ENCODE results near the gene CPSF4. TPM values are rescaled to one million over a fixed set of nuclear protein-coding genes. Genes with fewer than 3 reads are reported as not detected.
A peak's percentile ranks its signal among the peaks of the same experiment; 100 is the strongest.

CPSF4 gene
- total RNA-seq, 1 experiment from 2014 or later, result 37.2 TPM

DNA sequence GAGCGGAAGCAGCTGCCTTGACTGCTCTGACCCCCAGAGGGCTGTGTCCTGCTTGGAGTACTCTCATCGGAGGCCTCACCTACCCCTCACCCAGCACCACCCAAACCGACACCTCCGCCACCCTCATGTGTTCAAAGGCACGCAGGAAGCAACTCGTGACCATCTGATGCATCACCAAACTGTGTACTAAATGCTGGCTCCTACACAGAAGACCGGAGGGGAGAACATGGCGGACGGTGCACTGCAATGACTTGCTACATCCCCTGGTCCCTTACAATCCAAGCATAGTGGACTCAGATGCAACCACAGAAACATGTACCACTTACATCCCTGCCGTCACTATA is 33.8 kb upstream of the CPSF4 start:
- intact Hi-C loops (cut with micrococcal nuclease; ENCODE audit: unreplicated experiment), result no loop called here
- Mint-ChIP-seq H3K27ac (ENCODE audit: unreplicated experiment) (no peak overlapping the region), H3K27me3 (ENCODE audit: unreplicated experiment) (no peaks in the 10 kb centered on the region), H3K4me1 (ENCODE audit: low read depth, unreplicated experiment) (no peaks in the 10 kb centered on the region), H3K9me3 (ENCODE audit: low read depth, unreplicated experiment) (no peaks in the 10 kb centered on the region), H3K4me3 (ENCODE audit: low read depth, unreplicated experiment) (no peak overlapping the region), H3K36me3 (ENCODE audit: insufficient read depth, unreplicated experiment) (peaks cover 66% of the 10 kb centered on the region)
- CTCF ChIA-PET, result interaction anchor here (0.7 kb wide), 2 partner anchors 39 to 88 kb away, joined by 4 read pairs; no protein-coding TSS in a partner anchor
- DNase-seq, result no peak
- no TSS peak for BruUV-seq (replicated peaks)
- TF ChIP-seq, protein P1, sequence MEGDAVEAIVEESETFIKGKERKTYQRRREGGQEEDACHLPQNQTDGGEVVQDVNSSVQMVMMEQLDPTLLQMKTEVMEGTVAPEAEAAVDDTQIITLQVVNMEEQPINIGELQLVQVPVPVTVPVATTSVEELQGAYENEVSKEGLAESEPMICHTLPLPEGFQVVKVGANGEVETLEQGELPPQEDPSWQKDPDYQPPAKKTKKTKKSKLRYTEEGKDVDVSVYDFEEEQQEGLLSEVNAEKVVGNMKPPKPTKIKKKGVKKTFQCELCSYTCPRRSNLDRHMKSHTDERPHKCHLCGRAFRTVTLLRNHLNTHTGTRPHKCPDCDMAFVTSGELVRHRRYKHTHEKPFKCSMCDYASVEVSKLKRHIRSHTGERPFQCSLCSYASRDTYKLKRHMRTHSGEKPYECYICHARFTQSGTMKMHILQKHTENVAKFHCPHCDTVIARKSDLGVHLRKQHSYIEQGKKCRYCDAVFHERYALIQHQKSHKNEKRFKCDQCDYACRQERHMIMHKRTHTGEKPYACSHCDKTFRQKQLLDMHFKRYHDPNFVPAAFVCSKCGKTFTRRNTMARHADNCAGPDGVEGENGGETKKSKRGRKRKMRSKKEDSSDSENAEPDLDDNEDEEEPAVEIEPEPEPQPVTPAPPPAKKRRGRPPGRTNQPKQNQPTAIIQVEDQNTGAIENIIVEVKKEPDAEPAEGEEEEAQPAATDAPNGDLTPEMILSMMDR (IDR thresholded peaks at IDR 0.05; ENCODE audit: unreplicated experiment), result no peak

DNA sequence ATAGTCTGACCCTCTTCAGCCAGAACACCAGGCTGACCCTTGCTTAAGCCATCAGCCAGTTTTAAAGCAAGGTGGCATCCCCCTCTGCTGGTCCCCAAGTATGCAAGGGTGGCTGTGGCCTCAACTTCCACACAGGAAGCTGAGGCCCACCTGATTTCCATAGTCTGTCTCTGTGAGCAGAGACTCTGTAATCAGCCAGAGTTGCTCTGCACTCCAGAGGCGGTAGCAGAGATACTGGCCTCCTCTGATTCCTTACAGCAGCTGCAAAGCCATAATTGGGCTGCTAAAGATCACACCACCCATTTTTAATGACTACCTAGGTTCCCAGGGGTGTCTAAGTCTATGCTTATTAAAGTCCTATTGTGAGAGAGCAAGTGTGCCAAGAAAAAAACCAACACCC is 32.2 kb upstream of the CPSF4 start:
- Mint-ChIP-seq H3K4me3 (ENCODE audit: low read depth, unreplicated experiment) (no peak overlapping the region), H3K9me3 (ENCODE audit: low read depth, unreplicated experiment) (no peaks in the 10 kb centered on the region), H3K27ac (ENCODE audit: unreplicated experiment) (no peak overlapping the region), H3K36me3 (ENCODE audit: insufficient read depth, unreplicated experiment) (peaks cover 61% of the 10 kb centered on the region), H3K27me3 (ENCODE audit: unreplicated experiment) (no peaks in the 10 kb centered on the region), H3K4me1 (ENCODE audit: low read depth, unreplicated experiment) (peaks cover 5% of the 10 kb centered on the region)
- TF ChIP-seq, protein P1 (IDR thresholded peaks at IDR 0.05; ENCODE audit: unreplicated experiment), result no peak
- no TSS peak for BruUV-seq (replicated peaks)
- CTCF ChIA-PET, result no interaction called here
- no peak for DNase-seq
- intact Hi-C loops (cut with micrococcal nuclease; ENCODE audit: unreplicated experiment), result no loop called here

DNA sequence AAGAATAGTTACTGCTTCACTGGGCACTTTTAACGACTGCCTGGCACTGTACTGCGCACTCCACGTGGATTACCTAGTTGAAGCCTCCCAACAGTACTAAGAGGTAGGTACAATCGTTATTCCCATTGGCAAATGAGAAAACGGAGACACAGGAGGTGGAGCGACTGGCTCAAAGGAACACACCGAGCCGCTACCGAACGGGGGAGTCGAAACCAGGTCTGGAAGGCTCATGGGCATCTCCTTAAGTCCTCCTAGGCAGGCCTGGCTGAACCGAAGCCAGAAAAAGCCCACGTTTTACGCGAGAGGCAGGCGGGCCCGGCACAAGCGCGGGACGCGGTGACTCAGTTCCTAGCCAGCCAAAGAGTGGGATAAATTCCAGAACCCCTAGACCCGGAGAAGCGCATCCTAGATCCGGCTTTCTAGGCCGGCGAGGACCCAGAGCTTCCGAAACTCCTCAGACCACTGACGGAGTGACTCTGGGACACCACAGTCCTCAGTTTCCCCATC is 30.8 kb upstream of the CPSF4 start:
- peak; percentile 10 for DNase-seq
- Mint-ChIP-seq H3K4me1 (ENCODE audit: low read depth, unreplicated experiment) (peaks cover 5% of the 10 kb centered on the region), H3K27ac (ENCODE audit: unreplicated experiment) (peak overlapping the region; percentile 89), H3K4me3 (ENCODE audit: low read depth, unreplicated experiment) (peak overlapping the region; percentile 92), H3K36me3 (ENCODE audit: insufficient read depth, unreplicated experiment) (peaks cover 64% of the 10 kb centered on the region), H3K27me3 (ENCODE audit: unreplicated experiment) (no peaks in the 10 kb centered on the region), H3K9me3 (ENCODE audit: low read depth, unreplicated experiment) (no peaks in the 10 kb centered on the region)
- intact Hi-C loops (cut with micrococcal nuclease; ENCODE audit: unreplicated experiment), result no loop called here
- CTCF ChIA-PET, result interaction anchor here (0.6 to 1.2 kb wide), 2 partner anchors 9 kb away, joined by 3 read pairs; no protein-coding TSS in a partner anchor
- TF ChIP-seq, protein P1 (IDR thresholded peaks at IDR 0.05; ENCODE audit: unreplicated experiment), result no peak
- BruUV-seq (replicated peaks), result no TSS peak

DNA sequence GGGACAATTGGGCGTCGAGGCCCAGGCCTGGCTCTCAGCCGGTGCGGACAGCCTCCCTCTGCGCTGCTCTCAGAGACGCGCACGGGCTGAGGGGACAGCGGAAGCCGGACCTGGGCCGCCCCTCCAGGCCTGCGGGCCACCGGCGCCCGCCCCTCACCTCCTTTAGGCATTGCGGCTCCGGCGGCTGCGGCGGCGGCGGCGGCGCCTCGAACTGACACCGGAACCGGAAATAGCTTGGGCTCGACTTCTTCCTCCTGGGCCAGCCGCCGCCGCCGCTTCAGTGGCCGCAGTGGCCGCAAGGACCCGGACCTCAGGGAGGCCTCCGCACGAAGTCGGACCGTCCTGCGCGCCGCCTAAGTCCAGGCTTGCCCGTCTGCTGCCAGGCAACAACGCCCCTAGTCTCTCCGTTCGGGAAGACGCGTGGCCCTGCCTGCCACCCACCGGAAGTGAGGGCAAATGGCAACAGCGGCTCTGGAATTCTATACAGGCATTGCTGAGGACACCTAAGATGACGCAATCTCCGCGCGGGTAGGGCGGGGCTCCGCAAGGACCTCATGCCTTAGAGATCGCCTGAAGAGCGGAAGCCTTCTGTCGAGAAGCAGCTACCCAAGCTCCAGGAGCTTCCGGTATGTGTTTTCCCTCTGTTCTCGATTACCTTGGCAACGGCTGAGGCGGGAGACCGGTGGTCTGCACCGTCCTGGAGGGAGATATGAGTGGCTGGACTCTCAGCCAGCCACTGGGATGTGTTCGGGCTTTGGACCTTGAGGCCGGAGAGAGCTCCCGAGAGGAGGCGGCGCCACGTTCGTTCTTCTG is 30.2 kb upstream of the CPSF4 start, which contains the start of the genes BUD31 and PDAP1:
TSS of gene BUD31 (plus strand) at position 591 of the 813 bp plus-strand sequence. CDS start 2,124 bp downstream, outside the sequence.
TSS of gene PDAP1 (minus strand) at position 219 of the 813 bp plus-strand sequence. CDS start at position 170, 49 bp downstream.
- H3K27me3 Mint-ChIP-seq (ENCODE audit: unreplicated experiment), result no peaks in the 10 kb centered on the region
- no peaks in the 10 kb centered on the region for H3K9me3 Mint-ChIP-seq (ENCODE audit: low read depth, unreplicated experiment)
- DNase-seq, result peak; percentile 87
- TF ChIP-seq, protein P1 (IDR thresholded peaks at IDR 0.05; ENCODE audit: unreplicated experiment), result no peak
- H3K27ac Mint-ChIP-seq (ENCODE audit: unreplicated experiment), result peak within 1 kb of the TSS; percentile 89
- peaks cover 64% of the 10 kb centered on the region for H3K36me3 Mint-ChIP-seq (ENCODE audit: insufficient read depth, unreplicated experiment)
- intact Hi-C loops (cut with micrococcal nuclease; ENCODE audit: unreplicated experiment), result no loop called here
- peaks cover 5% of the 10 kb centered on the region for H3K4me1 Mint-ChIP-seq (ENCODE audit: low read depth, unreplicated experiment)
- BruUV-seq (replicated peaks), result no TSS peak
- CTCF ChIA-PET, result interaction anchor here (0.6 to 1.2 kb wide), 2 partner anchors 9 to 27 kb away, joined by 3 read pairs; no protein-coding TSS in a partner anchor
- H3K4me3 Mint-ChIP-seq (ENCODE audit: low read depth, unreplicated experiment), result peak within 1 kb of the TSS; percentile 92
